Testis (tissue), 2 donors: ENCODE results near the gene VPS35L.

Experiments
- POLR2A ChIP-seq: fragments of 450-650 bp; IDR thresholded peaks from one replicate; pipeline ENCODE4 v1.6.1; 2017; ENCODE audit warnings: antibody characterized with exemption, mild to moderate bottlenecking, moderate library complexity
- TF ChIP-seq, protein P1 (sequence below), 3 experiments: fragments of 450-650 bp in 2 of 3; fragments of 200-600 bp in 1 of 3; sonication (generic) in 1 of 3; IDR thresholded peaks; one replicate each; pipeline ENCODE4 v1.5.1; 2016 to 2019; ENCODE audit warnings: antibody characterized with exemption in 3 of 3, mild to moderate bottlenecking in 2 of 3, moderate library complexity in 1 of 3

DNA sequence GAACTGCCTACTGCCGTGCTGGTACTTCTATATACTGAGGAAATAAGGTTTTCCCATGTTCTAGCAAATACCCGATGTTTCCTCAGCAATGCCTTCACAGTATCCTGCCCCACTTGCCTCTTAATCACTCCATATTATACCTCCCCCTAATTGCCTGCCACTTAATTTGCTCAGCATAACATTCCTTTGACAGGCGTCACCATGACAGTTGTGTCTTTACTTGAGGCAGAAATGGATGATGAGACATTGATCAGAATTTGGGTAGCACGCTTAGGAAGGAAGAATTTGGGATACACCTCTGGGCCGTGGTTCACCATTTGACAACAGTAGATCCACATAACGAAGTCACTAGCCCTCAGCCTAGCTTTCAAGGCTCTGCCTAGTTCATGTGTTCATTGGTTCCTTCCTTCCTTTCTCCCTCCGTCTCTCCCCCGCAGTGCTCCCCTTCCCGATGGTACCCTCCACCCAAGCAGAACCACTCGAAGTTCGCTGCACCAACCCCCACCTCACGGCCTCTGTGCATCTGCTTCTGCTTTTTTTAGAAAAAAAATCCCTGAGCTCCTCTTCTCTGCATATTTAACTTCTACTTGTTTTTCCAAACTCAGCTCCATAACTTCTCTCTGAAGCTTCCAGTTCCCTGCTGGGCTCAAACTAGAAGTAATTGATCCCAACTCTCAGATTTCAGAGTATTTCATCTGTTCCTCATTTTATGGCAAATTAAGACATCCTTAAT is 182.0 kb downstream of the VPS35L start:
- no peak for TF ChIP-seq POLR2A
- TF ChIP-seq, protein P1, sequence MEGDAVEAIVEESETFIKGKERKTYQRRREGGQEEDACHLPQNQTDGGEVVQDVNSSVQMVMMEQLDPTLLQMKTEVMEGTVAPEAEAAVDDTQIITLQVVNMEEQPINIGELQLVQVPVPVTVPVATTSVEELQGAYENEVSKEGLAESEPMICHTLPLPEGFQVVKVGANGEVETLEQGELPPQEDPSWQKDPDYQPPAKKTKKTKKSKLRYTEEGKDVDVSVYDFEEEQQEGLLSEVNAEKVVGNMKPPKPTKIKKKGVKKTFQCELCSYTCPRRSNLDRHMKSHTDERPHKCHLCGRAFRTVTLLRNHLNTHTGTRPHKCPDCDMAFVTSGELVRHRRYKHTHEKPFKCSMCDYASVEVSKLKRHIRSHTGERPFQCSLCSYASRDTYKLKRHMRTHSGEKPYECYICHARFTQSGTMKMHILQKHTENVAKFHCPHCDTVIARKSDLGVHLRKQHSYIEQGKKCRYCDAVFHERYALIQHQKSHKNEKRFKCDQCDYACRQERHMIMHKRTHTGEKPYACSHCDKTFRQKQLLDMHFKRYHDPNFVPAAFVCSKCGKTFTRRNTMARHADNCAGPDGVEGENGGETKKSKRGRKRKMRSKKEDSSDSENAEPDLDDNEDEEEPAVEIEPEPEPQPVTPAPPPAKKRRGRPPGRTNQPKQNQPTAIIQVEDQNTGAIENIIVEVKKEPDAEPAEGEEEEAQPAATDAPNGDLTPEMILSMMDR (IDR thresholded peaks at IDR 0.05): no peak
